Endothelial cell of umbilical vein (primary cell): ENCODE results near the gene NEMF.

Experiments
- CTCF ChIP-seq, 2 donors: IDR thresholded peaks; 1 replicate in 1 of 2; 2 replicates in 1 of 2; pipeline ENCODE4 v1.5.1; 2011; ENCODE audit warnings: low read length in 2 of 2, mild to moderate bottlenecking in 2 of 2, moderate library complexity in 2 of 2, control low read depth in 1 of 2, inconsistent platforms in 1 of 2, low read depth in 1 of 2; ENCODE audit not compliant: insufficient read depth in 1 of 2; ENCODE audit errors: extremely low read depth in 1 of 2
- MAX ChIP-seq: IDR thresholded peaks from 2 replicates; pipeline ENCODE4 v1.6.1; 2011; ENCODE audit not compliant: insufficient read depth, insufficient read length
- POLR2A ChIP-seq: IDR thresholded peaks from 2 replicates; pipeline ENCODE4 v1.6.1; 2012; ENCODE audit warnings: low read depth, mild to moderate bottlenecking, control low read depth, low read length

- TF ChIP-seq CTCF (IDR thresholded peaks at IDR 0.05; ENCODE audit: extremely low read depth in 1 of 2, insufficient read depth in 1 of 2, low read depth in 1 of 2, low read length in 2 of 2) (no peak), MAX (no peak), POLR2A (no peak)
Measured at GRCh38 chr14:49875640-49876198, 23.1 kb upstream of the NEMF start.
